Tibial artery (tissue), 4 donors: ENCODE data around the gene PSMC5.

Experiments used
- DNase-seq, 2 donors: peaks; one replicate each; pipeline ENCODE4 v3.0.0-alpha.2; 2019
- H3K27ac ChIP-seq, 2 donors: fragments of 200-600 bp; sonication (generic) in 1 of 2; 1 replicate in 1 of 2; 2 replicates in 1 of 2; pipeline ENCODE4 v1.5.1; 2018 to 2019; ENCODE audit warnings: mild to moderate bottlenecking in 1 of 2
- H3K27me3 ChIP-seq, 2 donors: fragments of 200-600 bp; sonication (generic) in 1 of 2; one replicate each; pipeline versions ENCODE4 v1.5.1 to v1.6.0; 2016 to 2019
- H3K36me3 ChIP-seq, 3 donors: fragments of 200-600 bp; sonication (generic) in 2 of 3; one replicate each; pipeline ENCODE4 v1.5.1; 2016 to 2019; ENCODE audit warnings: mild to moderate bottlenecking in 2 of 3
- H3K4me1 ChIP-seq, 4 donors: fragments of 200-600 bp; sonication (generic) in 2 of 4; 1 replicate in 3 of 4; 2 replicates in 1 of 4; pipeline ENCODE4 v1.5.1; 2016 to 2019
- H3K4me3 ChIP-seq, 2 donors: fragments of 200-600 bp; sonication (generic) in 1 of 2; 1 replicate in 1 of 2; 2 replicates in 1 of 2; pipeline ENCODE4 v1.5.1; 2018 to 2019; ENCODE audit warnings: mild to moderate bottlenecking in 2 of 2
- H3K9me3 ChIP-seq, 3 donors: fragments of 200-600 bp; sonication (generic) in 1 of 3; one replicate each; pipeline ENCODE4 v1.5.1; 2016 to 2019
- intact Hi-C: fragments of 100-400 bp; cut with DNase I; formaldehyde crosslinking; loops from one replicate; pipeline ENCODE4 v1.15.0; 2023; ENCODE audit warnings: low total_unique reads
- TF ChIP-seq, protein P1 (sequence below), 2 experiments: fragments of 200-600 bp in 1 of 2; fragments of 450-650 bp in 1 of 2; IDR thresholded peaks; one replicate each; pipeline ENCODE4 v1.5.1; 2017 to 2019; ENCODE audit warnings: antibody characterized with exemption in 2 of 2, mild to moderate bottlenecking in 1 of 2, moderate library complexity in 1 of 2

PSMC5 gene

DNA sequence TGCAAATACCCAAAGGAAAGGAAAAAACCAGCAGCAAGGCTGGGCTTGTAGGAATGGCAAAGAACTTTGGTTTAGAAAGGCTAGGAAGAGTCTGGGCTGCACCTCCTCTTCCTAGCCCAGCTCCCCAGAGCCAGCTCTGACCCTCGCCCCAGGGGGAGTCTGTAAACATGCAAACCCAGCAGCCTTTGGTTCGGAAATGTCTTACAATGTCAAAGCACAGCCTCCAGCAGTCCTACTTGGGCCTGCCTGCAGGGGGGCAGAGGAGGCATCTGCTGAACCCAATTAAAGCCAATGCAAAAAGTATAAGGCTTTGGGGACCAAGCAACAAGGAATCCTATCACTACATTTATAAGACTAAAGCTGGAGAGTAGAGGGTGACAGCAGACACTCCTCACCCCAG is 5.2 kb downstream of the PSMC5 start:
- peaks cover 0 to 41% (median 30%) of the 10 kb centered on the region in 4 donors for H3K4me1 ChIP-seq
- intact Hi-C loops, result no loop called here
- H3K27ac ChIP-seq, result no peak overlapping the region
- H3K9me3 ChIP-seq, result no peaks in the 10 kb centered on the region
- no peak for DNase-seq
- H3K27me3 ChIP-seq, result no peaks in the 10 kb centered on the region
- H3K36me3 ChIP-seq, result peaks cover 77 to 86% (median 86%) of the 10 kb centered on the region in 3 donors
- H3K4me3 ChIP-seq, result no peak overlapping the region
- TF ChIP-seq, protein P1, sequence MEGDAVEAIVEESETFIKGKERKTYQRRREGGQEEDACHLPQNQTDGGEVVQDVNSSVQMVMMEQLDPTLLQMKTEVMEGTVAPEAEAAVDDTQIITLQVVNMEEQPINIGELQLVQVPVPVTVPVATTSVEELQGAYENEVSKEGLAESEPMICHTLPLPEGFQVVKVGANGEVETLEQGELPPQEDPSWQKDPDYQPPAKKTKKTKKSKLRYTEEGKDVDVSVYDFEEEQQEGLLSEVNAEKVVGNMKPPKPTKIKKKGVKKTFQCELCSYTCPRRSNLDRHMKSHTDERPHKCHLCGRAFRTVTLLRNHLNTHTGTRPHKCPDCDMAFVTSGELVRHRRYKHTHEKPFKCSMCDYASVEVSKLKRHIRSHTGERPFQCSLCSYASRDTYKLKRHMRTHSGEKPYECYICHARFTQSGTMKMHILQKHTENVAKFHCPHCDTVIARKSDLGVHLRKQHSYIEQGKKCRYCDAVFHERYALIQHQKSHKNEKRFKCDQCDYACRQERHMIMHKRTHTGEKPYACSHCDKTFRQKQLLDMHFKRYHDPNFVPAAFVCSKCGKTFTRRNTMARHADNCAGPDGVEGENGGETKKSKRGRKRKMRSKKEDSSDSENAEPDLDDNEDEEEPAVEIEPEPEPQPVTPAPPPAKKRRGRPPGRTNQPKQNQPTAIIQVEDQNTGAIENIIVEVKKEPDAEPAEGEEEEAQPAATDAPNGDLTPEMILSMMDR (IDR thresholded peaks at IDR 0.05), result no peak

DNA sequence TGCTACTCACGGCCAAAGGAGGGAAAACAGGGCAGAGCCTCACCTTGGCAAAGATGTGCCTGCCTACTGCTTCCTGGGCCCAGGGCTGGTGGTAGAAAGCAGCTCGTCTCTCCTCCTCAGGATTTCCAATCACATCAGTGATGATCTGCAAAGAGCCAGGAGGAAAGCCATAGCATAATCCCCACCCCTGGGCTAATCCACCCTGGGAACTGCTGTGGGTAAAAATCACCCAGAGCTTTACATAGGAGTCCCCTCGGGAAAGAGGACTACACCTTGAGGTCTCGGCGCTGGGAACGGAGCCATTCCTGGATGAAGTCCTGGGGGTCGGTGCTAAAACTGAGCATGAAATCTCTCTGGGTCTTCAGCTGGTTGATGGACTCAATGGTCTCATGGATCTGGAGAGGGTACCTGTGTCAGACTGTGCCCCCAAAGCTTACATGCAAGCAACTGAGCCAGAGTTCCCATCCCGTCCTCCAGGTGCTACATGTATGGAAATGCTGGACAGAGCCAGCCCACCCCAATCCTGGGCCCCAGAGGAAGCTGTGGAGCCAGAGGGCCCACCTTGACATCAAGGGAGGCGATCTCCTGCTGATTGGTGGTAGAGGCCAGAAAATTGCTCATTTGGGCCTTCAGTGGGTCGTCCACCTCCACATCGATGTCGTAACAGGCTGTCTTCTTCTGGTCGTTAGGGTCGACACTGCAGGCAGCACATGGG is 6.0 kb downstream of the PSMC5 start:
- H3K36me3 ChIP-seq, result peaks cover 77 to 86% (median 86%) of the 10 kb centered on the region in 3 donors
- TF ChIP-seq, protein P1 (IDR thresholded peaks at IDR 0.05), result no peak

DNA sequence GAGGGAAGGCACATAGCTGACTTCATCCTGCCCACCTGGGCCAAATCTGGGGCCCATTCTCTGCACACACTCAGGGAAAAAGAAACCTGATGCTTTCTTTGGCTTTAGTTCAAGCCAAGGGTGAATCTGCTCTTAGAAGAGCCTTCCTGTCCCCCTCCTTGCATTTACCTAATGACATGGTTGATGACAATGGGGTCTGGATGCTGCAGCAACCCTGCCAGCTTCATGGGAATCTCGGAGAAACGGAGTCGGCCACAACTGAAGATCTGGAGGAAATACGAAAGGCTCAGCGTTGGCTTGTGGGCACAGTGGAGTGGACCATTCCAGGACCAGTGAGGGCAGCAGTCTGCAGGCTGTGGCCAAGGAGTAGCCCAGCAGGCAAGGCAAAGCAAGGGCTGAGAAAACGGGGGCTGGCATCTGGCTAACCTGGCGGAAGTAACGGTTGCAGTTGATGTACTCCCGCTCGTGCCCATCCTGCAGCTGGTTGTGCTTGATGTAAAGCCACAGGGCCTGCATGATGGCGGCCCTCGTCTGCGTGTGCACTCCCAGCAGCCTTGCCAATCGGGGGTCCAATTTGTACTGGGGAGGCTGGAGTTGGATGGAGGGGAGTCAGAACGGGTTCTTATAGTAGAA is 6.6 kb downstream of the PSMC5 start:
- Histone ChIP-seq H3K27ac (peak overlapping the region in 1 of 2 donors; percentile 12), H3K4me3 (no peak overlapping the region), H3K36me3 (peaks cover 77 to 86% (median 85%) of the 10 kb centered on the region in 3 donors), H3K27me3 (no peaks in the 10 kb centered on the region), H3K9me3 (no peaks in the 10 kb centered on the region), H3K4me1 (peaks cover 0 to 43% (median 33%) of the 10 kb centered on the region in 4 donors)
- TF ChIP-seq, protein P1 (IDR thresholded peaks at IDR 0.05), result no peak
- no peak for DNase-seq
- intact Hi-C loops, result no loop called here

More for the DNA sequence above, 6.0 kb downstream of the PSMC5 start:
- Histone ChIP-seq H3K4me1 (peaks cover 0 to 43% (median 34%) of the 10 kb centered on the region in 4 donors), H3K27ac (no peak overlapping the region), H3K27me3 (no peaks in the 10 kb centered on the region), H3K4me3 (no peak overlapping the region), H3K9me3 (no peaks in the 10 kb centered on the region)
- DNase-seq, result no peak
- intact Hi-C loops, result no loop called here

DNA sequence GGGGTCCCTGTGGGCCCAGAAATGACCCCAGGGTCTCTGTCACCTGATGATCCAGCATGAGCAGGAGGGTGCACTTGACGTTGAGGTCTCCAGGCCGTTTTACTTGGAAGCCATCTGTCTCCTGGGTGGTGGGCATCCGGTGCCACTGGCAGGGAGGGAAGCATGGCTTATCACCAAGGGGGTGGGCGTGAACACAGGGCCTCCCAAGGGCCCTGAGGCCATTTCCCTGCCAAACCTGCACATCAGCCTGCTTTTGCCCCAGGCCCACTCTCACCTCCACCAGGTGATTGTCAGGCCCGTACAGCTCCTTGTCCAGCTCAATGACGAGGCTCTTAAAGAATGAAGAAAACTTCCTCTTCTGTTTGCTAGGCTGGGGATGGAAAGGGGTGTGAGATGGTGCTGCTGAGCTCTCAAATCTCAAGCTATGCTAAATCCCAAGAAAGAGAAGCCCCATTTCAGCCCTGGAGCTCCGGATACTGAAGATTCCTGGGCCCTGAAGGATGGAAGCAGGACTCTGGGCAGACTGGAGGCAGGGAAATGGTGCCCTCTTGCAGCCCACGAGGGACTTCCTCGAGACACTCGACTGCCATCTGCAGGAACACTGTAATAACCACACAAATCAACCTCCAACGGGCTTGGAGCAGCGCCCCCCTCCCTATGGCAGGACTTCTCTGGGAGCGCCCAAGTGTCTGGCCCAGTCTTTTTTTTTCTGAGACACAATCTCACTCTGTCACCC is 7.4 kb downstream of the PSMC5 start:
- Histone ChIP-seq H3K4me3 (no peak overlapping the region), H3K27ac (peak overlapping the region in 1 of 2 donors; percentile 99), H3K36me3 (peaks cover 71 to 78% (median 78%) of the 10 kb centered on the region in 3 donors), H3K9me3 (no peaks in the 10 kb centered on the region), H3K4me1 (peaks cover 5 to 46% (median 34%) of the 10 kb centered on the region in 4 donors), H3K27me3 (no peaks in the 10 kb centered on the region)
- peak; percentile 40 to 70 for DNase-seq
- intact Hi-C loops, result loop anchor here (5.0 kb wide), 1 partner anchor 62 kb away; the partner anchor contains the start of genes CCDC47 and DDX42
- TF ChIP-seq, protein P1 (IDR thresholded peaks at IDR 0.05), result peak; percentile 40 to 51

DNA sequence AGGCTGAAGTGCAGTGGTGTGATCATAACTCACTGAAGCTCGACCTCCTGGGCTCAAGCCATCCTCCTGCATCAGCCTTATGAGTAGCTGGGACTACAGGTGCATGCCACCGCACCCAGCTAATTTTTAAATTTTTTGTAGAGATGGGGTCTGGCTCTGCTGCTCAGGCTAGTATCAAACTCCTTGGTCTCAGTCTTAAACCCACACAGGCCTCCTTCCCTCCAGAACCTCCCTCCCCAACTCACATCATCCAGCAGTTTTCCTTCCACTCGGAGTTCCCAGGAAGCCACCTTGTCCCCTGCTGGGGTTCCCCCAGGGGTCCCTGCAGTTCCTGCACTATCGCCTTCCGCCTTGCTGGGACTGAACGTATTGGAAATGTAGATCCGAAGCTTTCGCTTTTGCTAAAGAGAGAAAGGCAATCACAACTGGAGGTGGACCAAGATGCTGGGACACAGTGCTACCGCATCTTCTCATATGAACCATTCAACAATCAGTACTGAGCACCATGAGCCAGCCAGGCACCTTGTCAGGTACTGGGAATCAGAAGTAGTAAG is 8.0 kb downstream of the PSMC5 start:
- Histone ChIP-seq H3K27me3 (no peaks in the 10 kb centered on the region), H3K36me3 (peaks cover 64 to 72% (median 72%) of the 10 kb centered on the region in 3 donors), H3K4me1 (peaks cover 5 to 52% (median 40%) of the 10 kb centered on the region in 4 donors), H3K27ac (peak overlapping the region; percentile 14 to 99), H3K4me3 (no peak overlapping the region), H3K9me3 (no peaks in the 10 kb centered on the region)
- DNase-seq, result peak in 1 of 2 donors; percentile 55
- intact Hi-C loops, result loop anchor here (5.0 kb wide), 1 partner anchor 63 kb away; the partner anchor contains the start of genes CCDC47 and DDX42
- TF ChIP-seq, protein P1 (IDR thresholded peaks at IDR 0.05), result peak in 1 of 2 experiments; percentile 7
